Lower lobe of right lung (tissue), 2 donors: ENCODE measurements around the gene DOK4. TPM values are rescaled to one million over a fixed set of nuclear protein-coding genes. Genes with fewer than 3 reads are reported as not detected.

ENCODE experiments used
- ATAC-seq, 2 donors: fragments of 200-7000 bp; cut with Tn5 transposase; one replicate each; pipeline ENCODE4 v1.9.1; 2020 to 2022; ENCODE audit warnings: mild to moderate bottlenecking in 2 of 2, moderate library complexity in 2 of 2
- DNase-seq: peaks from one replicate; pipeline ENCODE4 v3.0.0-alpha.2; 2020
- H3K27ac ChIP-seq: fragments of 200-600 bp; one replicate; pipeline ENCODE4 v1.8.0; 2022
- H3K27me3 ChIP-seq: fragments of 200-600 bp; one replicate; pipeline ENCODE4 v1.8.0; 2022; ENCODE audit warnings: low read depth
- H3K36me3 ChIP-seq: fragments of 200-600 bp; one replicate; pipeline ENCODE4 v1.8.0; 2022; ENCODE audit warnings: mild to moderate bottlenecking
- H3K4me1 ChIP-seq: fragments of 200-600 bp; one replicate; pipeline ENCODE4 v1.8.0; 2022
- H3K4me3 ChIP-seq: fragments of 200-600 bp; one replicate; pipeline ENCODE4 v1.8.0; 2022; ENCODE audit warnings: mild to moderate bottlenecking
- H3K9me3 ChIP-seq: fragments of 200-600 bp; one replicate; pipeline ENCODE4 v1.8.0; 2022
- intact Hi-C: fragments of 100-400 bp; cut with DNase I; formaldehyde crosslinking; loops from one replicate; pipeline ENCODE4 v1.11.0; 2022
- total RNA-seq: library from RNA; stranded (reverse); fragmentation: NEBNext Ultra II Directional; extraction: Animal tissue kit (Norgen Biotek cat#: 25700); gene quantifications from one replicate; pipeline ENCODE4 v1.2.1, GENCODE V29; 2021
- TF ChIP-seq, protein P1 (sequence below): fragments of 200-600 bp; IDR thresholded peaks from one replicate; pipeline ENCODE4 v1.8.0; 2022; ENCODE audit warnings: antibody characterized with exemption, mild to moderate bottlenecking
- donor health status: DM: no; HTN: yes; CAD: no; lungs with severe emphysema.

Gene DOK4
- total RNA-seq, 1 donor from 2014 or later = 57.3 TPM

DNA sequence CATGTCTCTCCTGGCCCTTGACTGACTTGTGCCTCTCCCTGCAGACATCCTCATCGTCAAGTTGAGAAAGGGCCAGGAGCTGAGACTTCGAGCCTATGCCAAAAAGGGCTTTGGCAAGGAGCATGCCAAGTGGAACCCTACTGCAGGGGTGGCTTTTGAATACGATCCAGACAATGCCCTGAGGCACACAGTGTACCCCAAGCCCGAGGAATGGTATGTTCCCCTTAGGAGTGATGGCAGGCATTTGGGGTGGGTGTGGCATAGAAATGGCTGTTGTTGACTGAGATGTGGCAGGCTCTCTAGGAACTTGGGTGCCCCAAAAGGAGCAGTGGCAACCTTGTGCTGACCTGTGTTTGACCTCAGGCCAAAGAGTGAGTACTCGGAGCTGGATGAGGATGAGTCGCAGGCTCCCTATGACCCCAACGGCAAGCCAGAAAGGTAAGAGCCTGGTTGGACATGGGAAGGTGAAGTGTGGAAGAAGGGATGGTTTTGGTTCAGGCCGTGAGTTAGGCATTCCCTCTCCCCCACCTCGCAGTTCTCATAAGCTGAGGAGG lies 16.3 kb downstream of the DOK4 start:
- Histone ChIP-seq H3K9me3 (no peaks in the 10 kb centered on the region), H3K27ac (peak overlapping the region; percentile 15), H3K36me3 (peaks cover 100% of the 10 kb centered on the region), H3K4me1 (peaks cover 53% of the 10 kb centered on the region), H3K27me3 (no peaks in the 10 kb centered on the region), H3K4me3 (no peak overlapping the region)
- ATAC-seq (peak; percentile 3 to 18), DNase-seq (no peak)
- intact Hi-C loops = no loop called here
- TF ChIP-seq, protein P1, sequence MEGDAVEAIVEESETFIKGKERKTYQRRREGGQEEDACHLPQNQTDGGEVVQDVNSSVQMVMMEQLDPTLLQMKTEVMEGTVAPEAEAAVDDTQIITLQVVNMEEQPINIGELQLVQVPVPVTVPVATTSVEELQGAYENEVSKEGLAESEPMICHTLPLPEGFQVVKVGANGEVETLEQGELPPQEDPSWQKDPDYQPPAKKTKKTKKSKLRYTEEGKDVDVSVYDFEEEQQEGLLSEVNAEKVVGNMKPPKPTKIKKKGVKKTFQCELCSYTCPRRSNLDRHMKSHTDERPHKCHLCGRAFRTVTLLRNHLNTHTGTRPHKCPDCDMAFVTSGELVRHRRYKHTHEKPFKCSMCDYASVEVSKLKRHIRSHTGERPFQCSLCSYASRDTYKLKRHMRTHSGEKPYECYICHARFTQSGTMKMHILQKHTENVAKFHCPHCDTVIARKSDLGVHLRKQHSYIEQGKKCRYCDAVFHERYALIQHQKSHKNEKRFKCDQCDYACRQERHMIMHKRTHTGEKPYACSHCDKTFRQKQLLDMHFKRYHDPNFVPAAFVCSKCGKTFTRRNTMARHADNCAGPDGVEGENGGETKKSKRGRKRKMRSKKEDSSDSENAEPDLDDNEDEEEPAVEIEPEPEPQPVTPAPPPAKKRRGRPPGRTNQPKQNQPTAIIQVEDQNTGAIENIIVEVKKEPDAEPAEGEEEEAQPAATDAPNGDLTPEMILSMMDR = no peak

DNA sequence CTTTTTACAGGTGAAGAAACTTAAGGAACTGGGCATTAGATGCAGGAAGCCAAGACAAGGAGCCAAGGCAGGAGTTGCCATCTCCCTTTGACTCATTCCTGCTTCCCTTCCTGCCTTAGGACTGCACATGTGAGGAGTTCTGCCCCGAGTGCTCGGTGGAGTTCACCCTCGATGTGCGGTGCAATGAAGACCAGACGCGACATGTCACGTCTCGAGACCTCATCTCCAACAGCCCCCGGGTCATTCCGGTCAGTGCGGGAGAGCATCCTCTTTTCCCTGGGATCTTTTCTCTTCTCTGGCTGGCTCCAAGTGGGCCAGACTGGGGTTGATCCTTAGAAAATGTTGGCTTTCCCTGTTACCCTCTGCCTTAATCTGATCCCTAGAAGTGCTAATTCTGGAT lies 17.2 kb downstream of the DOK4 start:
- ATAC-seq (no peak), DNase-seq (no peak)
- H3K9me3 ChIP-seq = no peaks in the 10 kb centered on the region
- H3K27ac ChIP-seq = no peak overlapping the region
- intact Hi-C loops = no loop called here
- TF ChIP-seq, protein P1 = no peak
- peaks cover 98% of the 10 kb centered on the region for H3K36me3 ChIP-seq
- no peak overlapping the region for H3K4me3 ChIP-seq
- peaks cover 62% of the 10 kb centered on the region for H3K4me1 ChIP-seq
- H3K27me3 ChIP-seq = no peaks in the 10 kb centered on the region

DNA sequence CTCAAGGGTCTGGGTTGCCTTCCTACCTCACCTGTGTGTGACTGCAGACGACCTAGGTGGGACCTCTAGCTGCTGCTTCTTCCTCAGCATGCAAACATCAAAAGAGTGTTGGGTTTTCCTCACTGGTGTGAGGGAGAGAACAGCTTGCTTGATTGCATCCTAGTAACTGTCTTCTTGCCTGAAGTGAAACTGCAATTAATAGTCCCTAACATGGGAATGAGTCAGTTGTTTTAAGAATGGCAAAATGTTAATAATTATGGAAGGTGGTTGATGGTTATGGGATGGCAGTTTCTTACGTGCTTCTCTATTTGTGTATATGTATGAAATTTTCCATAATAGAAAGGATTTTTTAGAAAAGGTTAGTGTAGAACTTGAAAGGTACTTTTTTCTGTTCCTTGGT lies 17.9 kb downstream of the DOK4 start:
- H3K4me1 ChIP-seq = peaks cover 69% of the 10 kb centered on the region

DNA sequence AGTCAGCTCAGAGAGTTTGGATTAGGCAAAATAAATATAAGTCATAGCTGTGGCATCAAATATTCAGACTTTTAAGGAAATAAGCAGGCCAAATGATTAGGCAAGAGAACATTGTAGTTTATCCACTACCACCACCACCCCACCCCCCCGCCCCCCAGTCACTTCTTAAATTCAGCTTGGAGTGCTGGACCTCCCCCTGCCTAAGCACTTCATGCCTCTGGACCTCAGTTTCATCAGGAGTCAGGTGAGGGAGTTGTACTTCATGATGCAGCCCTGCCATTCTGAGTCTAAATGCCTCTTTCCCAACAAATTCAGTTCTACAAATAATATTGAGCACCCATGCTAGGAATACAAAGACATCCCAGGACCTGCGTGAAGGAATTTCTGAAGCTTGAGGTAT lies 21.8 kb downstream of the DOK4 start:
- DNase-seq (no peak), ATAC-seq (peak; percentile 18 to 57)
- intact Hi-C loops = no loop called here
- TF ChIP-seq, protein P1 = no peak
- Histone ChIP-seq H3K27ac (no peak overlapping the region), H3K4me1 (peaks cover 53% of the 10 kb centered on the region), H3K27me3 (no peaks in the 10 kb centered on the region), H3K9me3 (no peaks in the 10 kb centered on the region), H3K4me3 (no peak overlapping the region), H3K36me3 (peaks cover 72% of the 10 kb centered on the region)

More for the DNA sequence above, 17.9 kb downstream of the DOK4 start:
- Histone ChIP-seq H3K27ac (no peak overlapping the region), H3K9me3 (no peaks in the 10 kb centered on the region), H3K4me3 (no peak overlapping the region), H3K36me3 (peaks cover 94% of the 10 kb centered on the region), H3K27me3 (no peaks in the 10 kb centered on the region)
- intact Hi-C loops = no loop called here
- no peak for ATAC-seq
- TF ChIP-seq, protein P1 = no peak
- no peak for DNase-seq

DNA sequence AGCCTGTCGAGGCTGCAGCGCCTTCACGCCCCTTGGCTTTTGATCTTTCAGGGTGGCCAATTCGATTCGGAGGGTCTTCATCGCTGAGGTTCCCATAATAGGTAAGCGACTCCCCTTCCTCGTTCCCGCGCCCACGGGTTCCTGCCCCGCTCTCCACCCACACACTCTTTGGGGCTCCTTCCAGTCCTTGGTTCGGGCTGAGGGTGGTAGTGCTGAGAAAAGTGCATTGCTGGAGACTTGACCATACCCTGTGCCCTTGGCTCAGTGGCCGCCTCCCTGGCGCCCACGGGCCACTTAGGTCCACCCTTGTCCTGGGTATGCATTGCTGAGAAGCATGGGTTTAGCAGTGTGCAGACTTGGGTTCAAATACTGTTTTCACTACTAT lies 23.3 kb downstream of the DOK4 start:
- DNase-seq (no peak), ATAC-seq (peak; percentile 58 to 59)
- Histone ChIP-seq H3K27ac (peak overlapping the region; percentile 94), H3K4me1 (peaks cover 47% of the 10 kb centered on the region), H3K4me3 (peak overlapping the region; percentile 85), H3K27me3 (no peaks in the 10 kb centered on the region), H3K36me3 (peaks cover 72% of the 10 kb centered on the region), H3K9me3 (no peaks in the 10 kb centered on the region)
- intact Hi-C loops = no loop called here
- TF ChIP-seq, protein P1 = no peak
